GM23338 (cell line): ENCODE measurements around the gene BCDIN3D.

Experiments used
- CREB1 ChIP-seq: fragments of 250-450 bp; sonication (Bioruptor Pico); IDR thresholded peaks from 2 replicates; pipeline ENCODE4 v1.5.0; 2020; ENCODE audit warnings: low read depth, mild to moderate bottlenecking, moderate library complexity
- CTCF ChIP-seq, 2 experiments: fragments of 200-600 bp in 1 of 2; sonication (generic) in 1 of 2; conservative IDR thresholded peaks; 2 replicates each; pipeline versions ENCODE4 v1.5.1 to v1.6.1; 2016 to 2017; ENCODE audit warnings: antibody characterized with exemption in 2 of 2, low read depth in 2 of 2, mild to moderate bottlenecking in 2 of 2, moderate library complexity in 1 of 2
- ETS1 ChIP-seq: IDR thresholded peaks from 2 replicates; pipeline ENCODE4 v1.6.1; 2016; ENCODE audit warnings: antibody characterized with exemption
- EZH2 ChIP-seq: fragments of 200-600 bp; sonication (generic); IDR thresholded peaks from one replicate; pipeline ENCODE4 v1.8.0; 2017; ENCODE audit warnings: antibody characterized with exemption, mild to moderate bottlenecking, low read depth; ENCODE audit not compliant: unreplicated experiment
- EZH2phosphoT487 ChIP-seq: fragments of 200-600 bp; sonication (generic); IDR thresholded peaks from one replicate; pipeline ENCODE4 v1.8.1; 2018; ENCODE audit warnings: antibody characterized with exemption; ENCODE audit not compliant: unreplicated experiment
- JUNB ChIP-seq: IDR thresholded peaks from one replicate; pipeline ENCODE4 v1.6.1; 2016; ENCODE audit warnings: antibody characterized with exemption; ENCODE audit not compliant: unreplicated experiment
- POLR2AphosphoS5 ChIP-seq: IDR thresholded peaks from 2 replicates; pipeline ENCODE4 v1.6.1; 2016; ENCODE audit warnings: antibody characterized with exemption, low read depth
- REST ChIP-seq: IDR thresholded peaks from one replicate; pipeline ENCODE4 v1.6.1; 2018; ENCODE audit warnings: antibody characterized with exemption; ENCODE audit not compliant: unreplicated experiment
- ZNF114 ChIP-seq: fragments of 250-450 bp; sonication (Bioruptor Pico); IDR thresholded peaks from 2 replicates; pipeline ENCODE4 v1.5.0; 2020; ENCODE audit warnings: mild to moderate bottlenecking, moderate library complexity
- ZNF331 ChIP-seq: fragments of 250-450 bp; sonication (Bioruptor Pico); IDR thresholded peaks from 2 replicates; pipeline ENCODE4 v1.5.0; 2020; ENCODE audit warnings: low read depth, mild to moderate bottlenecking, moderate library complexity

GRCh38 chr12:49794811-49795653, 47.9 kb downstream of the BCDIN3D start:
- TF ChIP-seq CTCF (conservative IDR thresholded peaks at IDR 0.05; ENCODE audit: low read depth in 2 of 2) (no peak), REST (no peak), POLR2AphosphoS5 (no peak), CREB1 (CRISPR knock-in tag) (no peak), EZH2 (no peak), ZNF114 (CRISPR knock-in tag) (no peak), EZH2phosphoT487 (no peak), JUNB (no peak), ETS1 (no peak), ZNF331 (CRISPR knock-in tag) (no peak)
